BLaER1 (cell line): ENCODE measurements around the gene DHX38.

ENCODE experiments used
- H3K27ac ChIP-seq: shearing (Covaris generic); formaldehyde crosslinking; 2 replicates; pipeline ENCODE4 v1.8.1; 2022
- H3K27me3 ChIP-seq: shearing (Covaris generic); formaldehyde crosslinking; 2 replicates; pipeline ENCODE4 v1.8.1; 2022
- H3K36me3 ChIP-seq: shearing (Covaris generic); formaldehyde crosslinking; 2 replicates; pipeline ENCODE4 v1.8.1; 2022
- H3K4me1 ChIP-seq: shearing (Covaris generic); formaldehyde crosslinking; 2 replicates; pipeline ENCODE4 v1.8.1; 2022
- H3K4me2 ChIP-seq: shearing (Covaris generic); formaldehyde crosslinking; 2 replicates; pipeline ENCODE4 v1.8.1; 2022
- H3K4me3 ChIP-seq: shearing (Covaris generic); formaldehyde crosslinking; 2 replicates; pipeline ENCODE4 v1.8.1; 2022
- H3K9ac ChIP-seq: shearing (Covaris generic); formaldehyde crosslinking; 2 replicates; pipeline ENCODE4 v1.8.1; 2022
- H3K9me3 ChIP-seq: shearing (Covaris generic); formaldehyde crosslinking; 2 replicates; pipeline ENCODE4 v1.8.1; 2022
- H4K20me1 ChIP-seq: shearing (Covaris generic); formaldehyde crosslinking; 2 replicates; pipeline ENCODE4 v1.8.1; 2022
- Cebpa-rat ChIP-seq: shearing (Covaris generic); IDR thresholded peaks from 2 replicates; pipeline ENCODE4 v1.8.1; 2022

Gene DHX38

DNA sequence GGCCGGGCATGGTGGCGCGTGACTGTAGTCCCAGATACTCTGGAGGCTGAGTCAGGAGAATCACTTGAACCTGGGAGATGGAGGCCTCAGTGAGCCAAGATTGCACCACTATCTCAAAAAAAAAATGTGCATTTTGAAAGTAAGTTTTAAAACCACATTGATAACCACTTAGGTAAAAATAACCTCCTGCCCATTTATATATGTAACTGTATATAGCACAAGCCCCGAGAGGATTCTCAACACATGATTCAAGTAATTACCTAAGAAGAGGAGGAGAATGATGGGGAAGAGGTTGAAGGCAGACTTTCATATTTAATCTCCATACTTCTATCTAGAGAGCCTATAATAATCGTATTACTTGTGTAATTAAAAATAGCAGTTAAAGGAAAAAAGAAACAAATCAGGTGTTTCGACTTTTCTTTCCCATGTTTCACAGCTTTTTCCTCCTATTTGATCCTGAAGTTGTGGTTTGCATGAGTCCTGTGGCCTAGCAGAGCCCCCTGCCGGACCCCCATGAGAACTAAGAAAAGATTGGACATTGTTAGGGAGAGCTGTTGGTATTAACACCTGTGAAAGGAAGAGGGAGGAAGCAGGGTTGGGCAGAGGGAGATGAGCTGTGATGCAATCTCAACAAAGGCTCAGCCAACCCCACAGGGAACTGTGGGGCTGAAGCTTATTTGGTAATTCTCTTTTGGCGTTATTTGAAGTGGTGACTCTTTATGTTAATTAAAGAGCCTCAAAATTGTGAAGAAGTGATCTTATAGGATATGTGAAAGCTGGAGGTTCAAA is 56.2 kb downstream of the DHX38 start:
- no peak overlapping the region for H3K4me3 ChIP-seq
- no peaks in the 10 kb centered on the region for H3K27me3 ChIP-seq
- peak overlapping the region; percentile 60 for H3K4me2 ChIP-seq
- H3K4me1 ChIP-seq = peaks cover 33% of the 10 kb centered on the region
- H3K27ac ChIP-seq = peak overlapping the region; percentile 14; the same call in 1 of the 2 replicates
- H3K9me3 ChIP-seq = peaks cover 5% of the 10 kb centered on the region; the same call in 1 of the 2 replicates
- no peaks in the 10 kb centered on the region for H3K36me3 ChIP-seq
- H3K9ac ChIP-seq = no peak overlapping the region
- peak; percentile 76 for TF ChIP-seq Cebpa-rat
- H4K20me1 ChIP-seq = no peaks in the 10 kb centered on the region

DNA sequence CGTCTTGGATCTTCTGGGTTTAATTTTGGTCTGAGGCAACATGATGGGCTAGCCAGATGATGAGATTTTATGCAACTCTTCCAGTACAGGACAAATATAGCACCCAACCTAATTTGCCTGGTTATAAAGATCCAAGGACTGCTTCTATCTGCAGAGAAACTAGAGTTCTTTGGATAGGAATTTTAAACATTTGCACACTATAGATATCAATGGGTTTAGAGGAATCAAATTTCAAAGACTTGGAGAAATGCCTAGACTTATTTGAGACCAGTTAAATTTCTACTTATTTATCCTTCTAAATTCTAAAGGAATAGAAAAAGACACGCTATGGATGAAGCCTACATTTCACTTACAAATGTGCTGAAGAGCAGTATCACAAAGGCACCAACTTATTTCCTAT is 65.7 kb downstream of the DHX38 start:
- no peak overlapping the region for H3K4me3 ChIP-seq
- H3K9ac ChIP-seq = no peak overlapping the region
- H4K20me1 ChIP-seq = no peaks in the 10 kb centered on the region
- H3K27ac ChIP-seq = no peak overlapping the region
- H3K36me3 ChIP-seq = no peaks in the 10 kb centered on the region
- no peaks in the 10 kb centered on the region for H3K9me3 ChIP-seq
- no peak for TF ChIP-seq Cebpa-rat
- H3K4me2 ChIP-seq = no peak overlapping the region
- no peaks in the 10 kb centered on the region for H3K4me1 ChIP-seq
- no peaks in the 10 kb centered on the region for H3K27me3 ChIP-seq

DNA sequence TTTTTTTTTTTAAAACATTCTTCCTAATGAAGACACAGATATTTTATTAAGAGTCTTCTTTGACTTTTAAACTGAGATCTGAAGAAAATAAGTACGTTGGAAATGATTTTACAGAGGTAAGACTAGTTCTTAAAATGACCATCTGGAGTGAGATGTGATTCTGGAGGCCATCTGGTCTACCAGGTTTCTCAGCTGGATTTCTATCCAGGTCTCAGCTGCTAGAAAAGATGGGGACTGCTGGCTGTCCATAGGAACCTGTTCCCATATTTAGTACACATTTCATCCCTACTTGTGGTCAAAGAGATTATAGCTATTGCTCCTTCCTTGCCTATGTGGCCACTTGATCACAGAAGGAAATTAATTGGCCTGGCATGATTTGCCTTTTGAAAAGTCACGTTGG is 66.2 kb downstream of the DHX38 start:
- no peaks in the 10 kb centered on the region for H4K20me1 ChIP-seq
- no peak overlapping the region for H3K9ac ChIP-seq
- TF ChIP-seq Cebpa-rat = no peak
- H3K4me1 ChIP-seq = no peaks in the 10 kb centered on the region
- H3K27me3 ChIP-seq = no peaks in the 10 kb centered on the region
- no peak overlapping the region for H3K27ac ChIP-seq
- H3K4me2 ChIP-seq = no peak overlapping the region
- no peak overlapping the region for H3K4me3 ChIP-seq
- no peaks in the 10 kb centered on the region for H3K36me3 ChIP-seq
- no peaks in the 10 kb centered on the region for H3K9me3 ChIP-seq

DNA sequence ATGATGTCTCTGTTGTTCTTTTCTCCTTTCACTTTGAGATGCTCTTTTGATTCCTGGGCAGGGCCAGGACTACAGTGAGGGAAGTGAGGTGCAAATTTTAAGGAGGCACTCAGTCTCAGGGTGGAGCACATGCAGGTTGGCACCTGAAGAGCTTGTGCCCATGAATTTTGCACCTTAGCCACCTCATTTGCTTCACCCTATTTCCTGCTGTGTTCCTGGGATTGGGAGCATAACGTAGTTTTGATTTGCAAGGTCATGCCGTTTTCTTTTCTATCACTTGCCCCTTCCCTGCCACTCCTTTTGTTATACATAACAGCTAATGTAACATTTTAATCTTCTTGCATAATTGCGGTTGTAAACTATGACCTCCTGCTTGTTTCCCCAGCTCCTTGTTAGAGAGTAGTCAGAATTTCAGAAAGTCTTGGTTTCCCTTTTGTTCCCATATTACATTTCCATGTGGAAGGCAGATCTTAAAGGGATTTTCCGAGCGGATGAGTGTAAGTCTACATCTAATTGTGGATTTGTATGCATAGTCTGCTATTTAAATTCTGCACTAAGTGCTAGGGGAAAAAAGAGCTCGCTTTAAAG is 68.6 kb downstream of the DHX38 start:
- Histone ChIP-seq H3K4me2 (no peak overlapping the region), H3K36me3 (no peaks in the 10 kb centered on the region), H3K27ac (no peak overlapping the region), H3K27me3 (no peaks in the 10 kb centered on the region), H3K4me3 (no peak overlapping the region), H4K20me1 (no peaks in the 10 kb centered on the region), H3K4me1 (no peaks in the 10 kb centered on the region), H3K9ac (no peak overlapping the region), H3K9me3 (peaks cover 6% of the 10 kb centered on the region; the same call in 1 of the 2 replicates)
- TF ChIP-seq Cebpa-rat = no peak
